H1 (cell line): ENCODE data around the gene LARP4B. TPM values are rescaled to one million over a fixed set of nuclear protein-coding genes. Genes with fewer than 3 reads are reported as not detected.

Source experiments
- CTCF ChIA-PET: fragments of 300-600 bp; sonication (Branson Sonifier 250); formaldehyde crosslinking; loops from one replicate; lab custom pipeline; 2021; ENCODE audit not compliant: partially characterized antibody; lab: Charles Lee
- POLR2A ChIA-PET: fragments of 300-600 bp; sonication (Branson Sonifier 250); formaldehyde crosslinking; loops from one replicate; lab custom pipeline; 2021; ENCODE audit warnings: inconsistent platforms; ENCODE audit not compliant: partially characterized antibody; lab: Charles Lee
- DNase-seq, 2 experiments: peaks; one replicate each; pipeline versions ENCODE4 v3.0.0 to v3.0.0-alpha.2; 2010 to 2022; ENCODE audit warnings: low spot score in 2 of 2, low read depth in 1 of 2, mixed read lengths in 1 of 2
- FAIRE-seq: peaks from 2 replicates; lab custom pipeline; 2011; peaks lifted over from hg19 to GRCh38; lab: Jason Lieb, UNC
- H2AFZ ChIP-seq: 2 replicates; pipeline ENCODE4 v1.8.1; 2012; ENCODE audit warnings: low read length, inconsistent platforms
- H2AK5ac ChIP-seq: 2 replicates; pipeline ENCODE4 v1.6.1; 2013; ENCODE audit warnings: low read depth, low read length
- H2BK120ac ChIP-seq: replicated peaks from 2 replicates; pipeline ENCODE3; 2013; ENCODE audit warnings: low read depth, low read length, inconsistent platforms
- H2BK12ac ChIP-seq: 2 replicates; pipeline ENCODE4 v1.6.1; 2013; ENCODE audit warnings: low read depth, low read length
- H2BK15ac ChIP-seq: 2 replicates; pipeline ENCODE4 v1.6.1; 2013; ENCODE audit warnings: low read length
- H2BK20ac ChIP-seq: 2 replicates; pipeline ENCODE4 v1.6.1; 2013; ENCODE audit warnings: low read length
- H2BK5ac ChIP-seq: 2 replicates; pipeline ENCODE4 v1.6.1; 2013; ENCODE audit warnings: low read depth, low read length
- H3K14ac ChIP-seq: 2 replicates; pipeline ENCODE4 v1.6.1; 2013; ENCODE audit warnings: inconsistent platforms; ENCODE audit not compliant: insufficient read length
- H3K18ac ChIP-seq: 2 replicates; pipeline ENCODE4 v1.6.1; 2013; ENCODE audit warnings: low read length; ENCODE audit errors: extremely low read depth
- H3K23ac ChIP-seq: 2 replicates; pipeline ENCODE4 v1.6.1; 2013; ENCODE audit warnings: inconsistent platforms; ENCODE audit not compliant: insufficient read length
- H3K23me2 ChIP-seq: 2 replicates; pipeline ENCODE4 v1.6.1; 2013; ENCODE audit warnings: low read depth, low read length
- H3K27ac ChIP-seq: 2 replicates; pipeline ENCODE4 v1.6.1; 2011; ENCODE audit warnings: low read depth, low read length, inconsistent platforms
- H3K27me3 ChIP-seq, 4 experiments: replicated peaks in 1 of 4; 1 replicate in 1 of 4; 2 replicates in 3 of 4; pipeline versions ENCODE4 v1.6.1 to v1.8.1; 2011 to 2013; ENCODE audit warnings: low read length in 3 of 4, mild to moderate bottlenecking in 3 of 4, inconsistent platforms in 2 of 4, mixed read lengths in 2 of 4, moderate library complexity in 1 of 4; ENCODE audit not compliant: control insufficient read depth in 3 of 4, insufficient read depth in 3 of 4; ENCODE audit errors: extremely low read depth in 1 of 4
- H3K36me3 ChIP-seq, 4 experiments: 2 replicates each; pipeline versions ENCODE4 v1.6.1 to v1.8.1; 2011 to 2013; ENCODE audit warnings: mild to moderate bottlenecking in 4 of 4, low read length in 3 of 4, moderate library complexity in 2 of 4, control low read depth in 1 of 4, inconsistent platforms in 1 of 4; ENCODE audit not compliant: insufficient read depth in 4 of 4, control insufficient read depth in 2 of 4
- H3K4ac ChIP-seq: replicated peaks from 2 replicates; pipeline ENCODE3; 2013; ENCODE audit warnings: low read length, low read depth, mixed read lengths, inconsistent platforms; ENCODE audit not compliant: insufficient read length
- H3K4me1 ChIP-seq, 4 experiments: replicated peaks in 1 of 4; 1 replicate in 1 of 4; 2 replicates in 3 of 4; pipeline versions ENCODE4 v1.6.1 to v1.8.1; 2011 to 2013; ENCODE audit warnings: low read length in 3 of 4, inconsistent platforms in 2 of 4, mixed read lengths in 1 of 4; ENCODE audit not compliant: insufficient read depth in 4 of 4, control insufficient read depth in 3 of 4
- H3K4me2 ChIP-seq, 2 experiments: 2 replicates each; pipeline versions ENCODE4 v1.6.1 to v1.8.1; 2011 to 2013; ENCODE audit warnings: low read depth in 2 of 2, low read length in 2 of 2, control low read depth in 1 of 2, inconsistent platforms in 1 of 2, mild to moderate bottlenecking in 1 of 2; ENCODE audit not compliant: insufficient read depth in 1 of 2
- H3K4me3 ChIP-seq, 4 experiments: fragments of 200-600, 300-600 bp in 1 of 4; sonication (generic), shearing (Covaris generic), sonication (Bioruptor Twin) in 1 of 4; 2 replicates each; pipeline versions ENCODE4 v1.5.1 to v1.8.1; 2011 to 2016; ENCODE audit warnings: low read length in 4 of 4, low read depth in 3 of 4, control low read depth in 2 of 4, inconsistent platforms in 2 of 4, mild to moderate bottlenecking in 2 of 4, mixed read lengths in 1 of 4, moderate library complexity in 1 of 4; ENCODE audit not compliant: insufficient read depth in 2 of 4; ENCODE audit errors: extremely low read depth in 1 of 4
- H3K56ac ChIP-seq: replicated peaks from 2 replicates; pipeline ENCODE3; 2013; ENCODE audit warnings: low read depth, mild to moderate bottlenecking, mixed read lengths, low read length, inconsistent platforms; ENCODE audit not compliant: insufficient read length
- H3K79me1 ChIP-seq: 2 replicates; pipeline ENCODE4 v1.6.1; 2013; ENCODE audit warnings: low read depth, low read length, control low read depth
- H3K79me2 ChIP-seq, 2 experiments: 2 replicates each; pipeline versions ENCODE4 v1.6.1 to v1.8.1; 2012 to 2013; ENCODE audit warnings: low read length in 2 of 2, mild to moderate bottlenecking in 2 of 2, inconsistent platforms in 1 of 2; ENCODE audit not compliant: insufficient read depth in 2 of 2, control insufficient read depth in 1 of 2
- H3K9ac ChIP-seq, 4 experiments: replicated peaks in 1 of 4; 1 replicate in 1 of 4; 2 replicates in 3 of 4; pipeline versions ENCODE4 v1.6.1 to v1.8.1; 2011 to 2013; ENCODE audit warnings: low read depth in 3 of 4, low read length in 3 of 4, control low read depth in 2 of 4, mild to moderate bottlenecking in 2 of 4, moderate library complexity in 2 of 4, inconsistent platforms in 1 of 4; ENCODE audit errors: extremely low read depth in 1 of 4
- H3K9me3 ChIP-seq, 2 experiments: 2 replicates each; pipeline versions ENCODE4 v1.6.1 to v1.8.1; 2012 to 2013; ENCODE audit warnings: mild to moderate bottlenecking in 2 of 2, moderate library complexity in 2 of 2, control low read depth in 1 of 2, inconsistent platforms in 1 of 2, low read depth in 1 of 2, low read length in 1 of 2, mixed read lengths in 1 of 2; ENCODE audit not compliant: insufficient read depth in 2 of 2
- H4K20me1 ChIP-seq, 2 experiments: replicated peaks in 1 of 2; 2 replicates each; pipeline versions ENCODE3 to v1.8.1; 2011 to 2013; ENCODE audit warnings: inconsistent platforms in 2 of 2, low read length in 2 of 2, mild to moderate bottlenecking in 1 of 2; ENCODE audit not compliant: insufficient read depth in 2 of 2, control insufficient read depth in 1 of 2
- H4K5ac ChIP-seq: 2 replicates; pipeline ENCODE4 v1.6.1; 2013; ENCODE audit warnings: low read length, low read depth, mixed read lengths, inconsistent platforms; ENCODE audit not compliant: insufficient read length
- H4K8ac ChIP-seq: 2 replicates; pipeline ENCODE4 v1.8.0; 2013; ENCODE audit warnings: mild to moderate bottlenecking, moderate library complexity, low read length, inconsistent platforms; ENCODE audit not compliant: insufficient read depth; ENCODE audit errors: extremely low read depth
- H4K91ac ChIP-seq: replicated peaks from 2 replicates; pipeline ENCODE3; 2013; ENCODE audit warnings: low read length, mixed read lengths, inconsistent platforms; ENCODE audit not compliant: insufficient read length
- CTCF ChIP-seq, 3 experiments: IDR thresholded peaks; 1 replicate in 2 of 3; 2 replicates in 1 of 3; pipeline versions ENCODE4 v1.5.1 to v1.6.1; 2011; ENCODE audit warnings: low read length in 3 of 3, mild to moderate bottlenecking in 3 of 3, inconsistent platforms in 2 of 3, low read depth in 1 of 3, moderate library complexity in 1 of 3; ENCODE audit not compliant: insufficient read depth in 1 of 3; ENCODE audit errors: control extremely low read depth in 1 of 3
- EGR1 ChIP-seq: IDR thresholded peaks from 2 replicates; pipeline ENCODE4 v1.6.1; 2011; ENCODE audit warnings: low read depth, low read length, borderline replicate concordance
- RAD21 ChIP-seq, 2 experiments: IDR thresholded peaks in 1 of 2; conservative IDR thresholded peaks in 1 of 2; 2 replicates each; pipeline ENCODE4 v1.6.1; 2011; ENCODE audit warnings: low read depth in 2 of 2, low read length in 2 of 2, improper control_type of control experiment in 1 of 2, inconsistent platforms in 1 of 2, mild to moderate bottlenecking in 1 of 2, moderate library complexity in 1 of 2
- WGBS, 2 experiments: shearing (Covaris generic) in 1 of 2; methylation state at CpG; one replicate each; pipeline versions ENCODE4 v1.1.6 to v1.1.7; 2013 to 2015; ENCODE audit warnings: low lambda C conversion rate in 2 of 2, mixed read lengths in 2 of 2, inconsistent platforms in 1 of 2, low coverage in 1 of 2, missing lambda C conversion rate in 1 of 2; ENCODE audit not compliant: insufficient replicate concordance in 2 of 2, insufficient coverage in 1 of 2, insufficient read length in 1 of 2; ENCODE audit errors: extremely low coverage in 1 of 2, missing lambda C conversion rate in 1 of 2; 5-methylcytosine and 5-hydroxymethylcytosine counted together
- polyA plus RNA-seq, 7 experiments: library from polyadenylated mRNA; depleted of rRNA in 3 of 7; stranded (reverse) in 5 of 7; unstranded in 2 of 7; fragments of >200 nt in 5 of 7; fragments of 200-250 nt in 2 of 7; gene quantifications; 1 replicate in 5 of 7; 2 replicates in 1 of 7; 4 replicates in 1 of 7; pipeline versions ENCODE4 v1.2.1 to v1.2.3, GENCODE V29; 2011 to 2013; ENCODE audit warnings: missing spikeins in 2 of 7, mixed read lengths in 2 of 7
- total RNA-seq: library from RNA; stranded (reverse); fragmentation: NEBNext Ultra II Directional; extraction: Animal tissue kit (Norgen Biotek cat#: 25700); gene quantifications from 2 replicates; pipeline ENCODE4 v1.2.1, GENCODE V29; 2021

Gene LARP4B
- total and polyA plus RNA-seq, 2 of the 8 experiments (the other 6 are each of a cell fraction or from before 2014, with no cell fraction given): 20.1 to 78.6 TPM

- Histone ChIP-seq H4K91ac (no peak overlapping the region), H2BK5ac (no peak overlapping the region), H2AFZ (no peak overlapping the region), H4K8ac (no peak overlapping the region; the same call in 1 of the 2 replicates), H4K5ac (no peak overlapping the region), H3K79me1 (peaks cover 8% of the 10 kb centered on the region), H3K23ac (no peak overlapping the region), H3K4me1 (no peaks in the 10 kb centered on the region), H3K56ac (no peak overlapping the region), H3K9me3 (no peaks in the 10 kb centered on the region; a peak in 1 of 4 replicates), H3K18ac (no peak overlapping the region), H3K4me2 (no peak overlapping the region), H2BK20ac (no peak overlapping the region), H3K36me3 (peaks cover 3 to 31% (median 15%) of the 10 kb centered on the region in 4 experiments), H3K79me2 (peaks cover 0 to 38% of the 10 kb centered on the region in 2 experiments; a peak in 2 of 4 replicates), H3K27ac (no peak overlapping the region), H3K4ac (no peak overlapping the region), H3K14ac (no peak overlapping the region), H3K9ac (no peak overlapping the region), H2BK120ac (no peak overlapping the region), H2BK12ac (no peak overlapping the region), H4K20me1 (peaks cover 9 to 10% of the 10 kb centered on the region in 2 experiments), H2BK15ac (no peak overlapping the region), H3K23me2 (no peaks in the 10 kb centered on the region; the same call in 1 of the 2 replicates), H3K27me3 (no peaks in the 10 kb centered on the region), H3K4me3 (no peak overlapping the region), H2AK5ac (no peak overlapping the region)
- FAIRE-seq: no peak
- WGBS, 2 experiments: 85% methylated on average over 8 of the region's 8 CpGs; no CpG with 5 or more reads in 1 of the 2 experiments
- TF ChIP-seq CTCF (IDR thresholded peaks at IDR 0.05; ENCODE audit: control extremely low read depth in 1 of 3, insufficient read depth in 1 of 3, low read depth in 1 of 3, low read length in 3 of 3): peak; percentile 58 to 91 (median 79)
- TF ChIP-seq RAD21 (IDR thresholded peaks at IDR 0.05 in 1 of 2, conservative IDR thresholded peaks at IDR 0.05 in 1 of 2; ENCODE audit: low read depth in 2 of 2, low read length in 2 of 2): peak; percentile 53 to 65
- no peak for TF ChIP-seq EGR1
- ChIA-PET CTCF (interaction anchor here (0.7 to 2.5 kb wide), 13 partner anchors 9 to 361 kb away, joined by 3 to 14 read pairs (median 6); no protein-coding TSS in a partner anchor), POLR2A (interaction anchor here (1.1 to 1.4 kb wide), 2 partner anchors 11 to 154 kb away, joined by 3 to 4 read pairs; no protein-coding TSS in a partner anchor)
- peak in 1 of 2 experiments; percentile 57 for DNase-seq
Measured at GRCh38 chr10:865257-865656, 66.2 kb downstream of the LARP4B start.
